HG02852 (cell line): ENCODE measurements around the gene RNU1-4.
A peak's percentile ranks its signal among the peaks of the same experiment; 100 is the strongest.
"Not testable (repeated sequence)": the region's sequence is repeated elsewhere in the genome, so short reads cannot be mapped to it uniquely, and the experiment has no call there.

Experiments used
- ATAC-seq: cut with Tn5 transposase; IDR thresholded peaks from one replicate; pipeline ENCODE4 v1.9.1; 2021; ENCODE audit warnings: mild to moderate bottlenecking, moderate library complexity; ENCODE audit not compliant: unreplicated experiment

RNU1-4 gene

GRCh38 chr1:16740047-16740964 is at the start of gene RNU1-4:
Gene RNU1-4, plus strand, starts transcription at chr1:16740516.
- ATAC-seq: peak; percentile 91

DNA sequence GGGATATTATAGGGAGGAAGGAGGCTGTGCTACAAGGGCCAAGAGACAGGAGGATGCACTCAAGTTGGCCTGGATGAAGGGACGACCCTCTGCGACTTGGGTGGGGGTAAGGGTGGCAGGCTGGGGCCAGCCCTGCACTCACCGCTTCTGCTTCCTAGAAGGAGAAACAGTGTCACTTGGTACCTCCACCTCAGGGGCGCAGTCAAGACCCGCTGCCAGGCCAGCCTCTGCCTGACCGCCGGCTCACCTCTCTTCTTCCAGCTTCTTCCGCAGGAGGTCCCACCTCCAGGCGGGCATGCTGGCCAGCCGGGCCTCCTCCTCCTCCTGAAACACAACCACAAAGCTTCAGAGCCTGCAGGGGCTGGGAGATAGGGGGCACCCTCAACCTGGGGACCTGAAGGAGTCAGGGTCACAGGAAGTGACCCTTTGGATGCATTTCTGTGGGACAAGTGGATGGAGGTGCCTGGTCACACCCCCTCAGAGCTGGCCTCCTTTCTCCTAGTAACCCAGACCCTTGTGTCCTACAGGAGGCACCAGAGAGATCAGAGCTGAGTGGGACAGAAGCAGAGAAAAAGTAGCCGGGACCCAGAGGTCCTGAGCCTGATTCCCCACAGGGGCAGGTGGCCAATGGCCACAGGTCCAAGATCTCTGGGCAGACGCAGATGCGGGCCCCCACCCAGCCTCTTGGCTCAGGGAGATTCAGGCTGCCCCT is 49.2 kb upstream of the RNU1-4 start:
- not testable (repeated sequence) for ATAC-seq

GRCh38 chr1:16692283-16692682 is 48.0 kb upstream of the RNU1-4 start:
- ATAC-seq: not testable (repeated sequence)

GRCh38 chr1:16692717-16693448 is 47.4 kb upstream of the RNU1-4 start:
- ATAC-seq: not testable (repeated sequence)

GRCh38 chr1:16693449-16694307 is 46.6 kb upstream of the RNU1-4 start:
- ATAC-seq: not testable (repeated sequence)

GRCh38 chr1:16694308-16694702 is 46.0 kb upstream of the RNU1-4 start:
- ATAC-seq: not testable (repeated sequence)

- ATAC-seq: not testable (repeated sequence)
Observed at GRCh38 chr1:16696507-16697150, 43.7 kb upstream of the RNU1-4 start.

GRCh38 chr1:16697152-16697551 is 43.2 kb upstream of the RNU1-4 start:
- ATAC-seq: not testable (repeated sequence)

DNA sequence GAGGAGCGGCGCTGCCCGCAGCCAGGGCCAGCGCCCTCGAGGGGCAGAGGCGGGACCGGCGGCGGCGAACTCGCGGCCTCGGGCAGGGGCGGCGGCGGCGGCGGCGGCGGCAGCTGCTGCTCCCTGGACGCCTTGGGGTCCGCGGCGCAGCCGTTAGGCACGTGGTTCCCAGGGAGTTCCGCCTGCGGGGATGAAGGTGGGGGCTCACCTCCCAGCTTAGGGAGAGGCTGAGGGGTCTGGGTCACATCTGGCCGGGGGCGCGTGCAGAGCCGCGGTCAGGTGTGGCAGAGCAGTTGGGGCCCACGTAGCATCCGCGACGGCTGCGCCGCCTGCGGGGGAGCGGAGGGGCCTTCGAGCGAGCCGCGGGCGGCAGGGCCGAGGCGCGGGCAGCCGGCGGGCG is 40.9 kb upstream of the RNU1-4 start:
- ATAC-seq: not testable (repeated sequence)

- not testable (repeated sequence) for ATAC-seq
Observed at GRCh38 chr1:16700138-16700895, 40.0 kb upstream of the RNU1-4 start.

DNA sequence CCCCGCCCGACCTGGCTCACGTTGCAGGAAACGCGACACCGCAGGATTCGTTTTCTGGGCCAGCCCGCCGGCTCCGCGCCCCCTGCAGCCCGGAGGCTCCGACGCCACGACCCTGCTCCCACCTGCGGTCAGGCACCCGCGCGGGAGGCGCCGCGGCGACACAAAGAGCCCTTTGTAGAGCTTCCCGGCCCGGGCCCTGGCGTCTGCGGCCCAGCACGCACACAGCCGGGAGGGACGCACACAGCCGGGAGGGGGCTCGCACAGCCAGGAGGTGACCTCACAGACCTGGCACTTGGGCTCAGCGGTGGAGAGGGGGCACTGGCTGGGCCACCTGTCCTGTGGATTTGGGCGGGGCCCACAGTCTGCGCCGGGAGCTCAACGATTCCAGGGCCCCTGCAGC is 39.1 kb upstream of the RNU1-4 start:
- ATAC-seq: not testable (repeated sequence)

DNA sequence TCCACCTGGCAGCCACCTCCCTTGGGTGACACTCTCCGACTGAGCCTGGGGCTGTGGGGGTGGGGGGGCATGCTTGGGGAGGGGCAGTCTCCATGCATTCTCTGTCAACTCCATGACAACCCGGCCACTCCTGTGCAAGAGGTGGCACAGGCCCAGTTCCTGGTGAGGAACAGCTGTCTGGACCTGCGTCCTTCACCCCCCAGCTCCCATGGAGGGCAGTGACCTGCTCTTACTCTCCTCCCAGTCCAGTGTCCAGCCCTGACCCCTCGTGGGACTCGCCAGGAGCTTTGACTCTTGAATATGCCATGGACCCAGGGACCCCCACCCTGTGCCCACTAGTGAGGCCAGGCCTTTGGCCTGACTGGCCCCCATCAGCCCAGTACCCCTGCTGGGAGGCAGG is 38.0 kb upstream of the RNU1-4 start:
- not testable (repeated sequence) for ATAC-seq

DNA sequence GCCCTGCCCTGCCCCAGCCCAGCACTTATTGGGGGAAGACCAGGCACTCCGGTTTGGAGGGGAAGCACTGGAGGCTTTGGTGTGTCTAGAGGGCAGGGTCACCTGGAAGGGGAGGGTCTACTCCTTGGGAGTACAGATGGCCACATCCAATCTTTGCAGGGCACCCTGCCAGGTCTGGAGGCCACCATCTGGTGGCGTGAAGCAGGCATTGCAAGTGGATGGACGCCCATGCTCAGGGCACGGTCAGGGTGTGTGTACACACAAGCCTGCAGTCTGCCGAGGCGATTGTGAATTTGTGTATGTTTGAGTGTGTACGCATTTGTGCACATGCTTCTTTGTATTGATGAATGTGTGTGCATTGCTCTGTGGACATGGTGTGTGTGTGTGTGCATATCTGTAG is 37.2 kb upstream of the RNU1-4 start:
- ATAC-seq: not testable (repeated sequence)

DNA sequence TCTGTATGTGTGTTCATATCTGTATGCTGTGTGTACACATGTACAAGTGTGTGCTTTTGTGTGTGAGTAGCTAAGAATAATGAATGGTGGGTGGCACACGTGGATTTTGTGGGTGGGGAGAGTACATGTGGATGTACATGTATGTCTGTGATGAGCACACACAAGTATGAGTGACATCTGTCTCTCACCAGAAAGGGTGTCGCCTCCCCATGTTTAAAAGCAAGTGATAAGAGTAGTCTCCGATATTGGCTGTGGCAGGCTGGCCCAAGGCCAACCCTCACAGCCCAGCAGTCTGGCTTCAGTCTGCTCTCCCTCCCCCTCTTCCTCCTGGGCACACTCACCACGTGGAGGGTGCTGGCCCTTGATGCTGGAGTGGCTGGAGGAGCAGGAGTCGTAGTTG is 36.7 kb upstream of the RNU1-4 start:
- not testable (repeated sequence) for ATAC-seq

GRCh38 chr1:16704076-16704475 is 36.2 kb upstream of the RNU1-4 start:
- not testable (repeated sequence) for ATAC-seq

DNA sequence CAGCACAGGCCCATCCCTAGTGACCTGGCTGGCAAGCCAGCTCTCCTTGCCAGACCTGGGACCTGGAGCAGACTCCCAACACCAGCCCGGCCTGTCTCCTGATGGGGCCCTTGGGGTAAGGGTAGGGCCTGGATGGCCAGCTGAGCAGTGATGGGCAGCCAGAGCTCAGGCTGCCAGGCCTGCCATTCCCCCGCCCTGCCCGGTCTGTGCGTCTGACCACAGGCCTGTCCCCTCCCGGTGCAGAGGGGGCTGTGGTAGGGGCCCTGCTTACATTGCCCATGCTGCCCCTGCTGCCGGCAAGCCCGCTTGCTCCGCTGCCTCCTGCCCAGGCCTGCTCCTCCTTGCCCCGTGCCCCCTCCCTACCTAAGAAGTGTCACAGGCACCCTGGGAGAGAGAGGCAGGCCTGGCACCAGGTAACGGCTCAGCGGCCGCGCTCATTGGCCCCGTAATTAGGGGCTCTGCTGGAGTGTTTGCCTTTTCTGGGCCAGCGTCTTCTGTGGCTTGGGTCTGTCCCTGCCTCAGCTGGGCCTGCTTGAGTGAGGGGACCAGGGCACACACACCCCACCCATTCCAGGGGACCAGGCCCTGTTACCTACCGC is 35.7 kb upstream of the RNU1-4 start:
- ATAC-seq: not testable (repeated sequence)

GRCh38 chr1:16706302-16706701 is 34.0 kb upstream of the RNU1-4 start:
- ATAC-seq: not testable (repeated sequence)
